ENCODE measurements around the gene FAF1.
"Not testable (repeated sequence)": the region's sequence is repeated elsewhere in the genome, so short reads cannot be mapped to it uniquely, and the experiment has no call there.

Gene FAF1

DNA sequence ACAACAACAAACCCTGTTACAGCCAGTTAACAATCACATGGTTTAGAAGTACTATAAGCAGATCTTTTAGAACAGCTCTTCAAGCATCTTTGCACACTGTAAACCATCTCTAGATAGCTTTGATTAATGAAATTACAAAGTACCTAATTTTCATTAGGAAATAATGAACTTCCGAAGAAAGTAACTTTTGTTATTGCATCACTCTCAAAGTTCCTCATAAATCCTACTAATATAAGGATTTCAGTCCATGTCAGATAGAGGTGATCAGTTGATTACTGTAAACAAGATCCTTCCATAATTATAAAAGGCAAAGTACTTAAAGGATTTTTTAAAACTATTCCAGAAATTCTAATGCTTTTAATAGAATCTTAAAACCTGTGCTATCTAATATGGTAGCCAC, 58.2 kb downstream of the FAF1 start:
- no peak for DNase-seq

DNA sequence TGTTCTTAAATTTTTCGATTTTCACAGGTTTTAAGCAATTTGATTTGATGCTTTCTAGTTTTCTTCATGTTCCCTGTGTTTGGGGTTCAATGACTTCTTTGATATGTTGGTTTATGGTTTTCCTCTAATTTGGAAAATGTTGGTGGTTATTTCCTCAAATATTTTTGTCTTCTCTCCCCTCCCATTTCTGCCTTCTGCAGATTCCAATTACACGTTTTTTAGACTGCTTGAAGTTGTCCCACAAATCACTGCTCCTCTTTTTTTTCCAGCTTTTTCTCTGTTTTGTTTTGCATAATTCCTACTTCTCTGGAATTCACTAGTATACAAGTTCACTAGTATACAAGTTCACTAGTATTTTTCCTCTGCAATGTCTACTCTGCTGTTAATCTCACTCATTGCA, 61.3 kb downstream of the FAF1 start:
- DNase-seq: no peak

DNA sequence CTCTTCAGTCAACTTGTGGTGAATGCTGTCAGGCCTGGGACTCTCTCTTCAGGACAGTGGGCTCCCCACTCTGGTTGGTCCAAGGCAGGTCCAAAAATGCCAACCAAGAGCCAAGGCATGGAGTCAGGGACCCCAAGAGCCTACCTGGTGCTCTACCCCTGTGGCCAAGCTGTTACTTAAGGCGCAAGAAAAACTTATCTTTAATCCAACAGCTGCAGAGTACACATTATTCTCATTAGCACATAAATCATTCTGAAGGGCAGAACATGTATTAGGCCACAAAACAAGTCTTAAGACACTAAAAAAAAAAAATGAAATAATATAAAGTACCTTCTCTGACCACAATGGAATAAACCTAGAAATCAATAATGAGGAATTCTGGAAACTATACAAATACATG, 65.7 kb downstream of the FAF1 start:
- no peak for DNase-seq

DNA sequence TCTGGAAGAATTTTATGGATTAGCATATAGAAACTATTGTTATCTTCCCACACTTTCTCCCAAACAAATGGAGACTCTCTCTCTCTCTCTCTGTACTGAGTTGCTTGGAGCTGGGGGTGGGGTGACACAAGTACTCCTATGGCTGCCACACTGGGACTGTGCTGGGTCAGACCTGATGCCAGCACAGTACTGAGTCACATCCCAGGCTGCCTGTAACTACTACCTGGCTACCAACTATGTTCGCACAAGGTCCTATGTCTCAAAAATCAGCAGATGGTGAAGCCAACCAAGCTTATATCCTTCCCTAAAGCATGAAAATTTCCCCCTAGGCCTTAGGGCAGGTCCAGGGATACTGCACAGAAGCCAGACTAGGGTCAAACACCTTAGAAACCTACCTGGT, 66.6 kb downstream of the FAF1 start:
- no peak for DNase-seq

DNA sequence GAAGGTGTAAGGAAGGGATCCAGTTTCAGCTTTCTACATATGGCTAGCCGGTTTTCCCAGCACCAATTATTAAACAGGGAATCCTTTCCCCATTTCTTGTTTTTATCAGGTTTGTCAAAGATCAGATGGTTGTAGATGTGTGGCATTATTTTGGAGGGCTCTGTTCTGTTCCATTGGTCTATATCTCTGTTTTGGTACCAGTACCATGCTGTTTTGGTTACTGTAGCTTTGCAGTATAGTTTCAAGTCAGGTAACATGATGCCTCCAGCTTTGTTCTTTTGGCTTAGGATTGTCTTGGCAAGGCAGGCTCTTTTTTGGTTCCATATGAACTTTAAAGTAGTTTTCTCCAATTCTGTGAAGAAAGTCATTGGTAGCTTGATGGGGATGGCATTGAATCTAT, 72.5 kb downstream of the FAF1 start:
- not testable (repeated sequence) for DNase-seq

DNA sequence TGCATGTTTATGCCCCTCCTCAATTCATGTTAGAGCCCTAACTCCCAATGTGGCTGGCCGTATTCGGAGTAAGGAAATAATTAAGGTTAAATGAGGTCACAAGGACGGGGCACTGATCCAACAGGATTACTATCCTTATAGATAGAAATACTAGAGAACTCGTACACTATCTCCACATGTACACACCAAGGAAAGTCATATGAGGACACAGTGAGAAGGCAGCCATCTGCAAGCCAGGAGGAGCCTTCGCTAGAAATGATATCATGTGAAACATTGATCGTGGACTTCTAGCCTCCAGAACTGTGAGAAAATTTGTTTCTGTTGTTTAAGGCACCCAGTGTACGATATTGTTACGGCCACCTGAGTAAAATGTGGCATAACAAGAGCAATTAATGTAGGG, 79.7 kb downstream of the FAF1 start:
- DNase-seq: no peak

DNA sequence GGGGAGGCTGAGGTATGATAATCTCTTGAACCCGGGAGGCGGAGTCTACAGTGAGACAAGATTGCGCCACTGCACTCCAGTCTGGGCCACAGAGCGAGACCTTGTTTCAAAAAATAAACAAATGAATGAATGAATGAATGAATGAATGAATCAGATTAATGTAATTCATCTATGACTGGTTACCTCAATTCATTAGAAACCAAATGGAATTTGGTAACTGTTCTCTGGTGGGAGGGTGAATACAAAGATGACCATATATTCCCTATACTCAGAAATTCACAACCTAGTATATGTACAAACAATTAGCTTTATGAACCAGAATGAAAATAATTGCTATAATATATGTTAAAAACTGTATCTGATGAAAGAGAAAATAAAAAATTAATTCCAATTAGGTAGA, 80.9 kb downstream of the FAF1 start:
- DNase-seq: no peak

DNA sequence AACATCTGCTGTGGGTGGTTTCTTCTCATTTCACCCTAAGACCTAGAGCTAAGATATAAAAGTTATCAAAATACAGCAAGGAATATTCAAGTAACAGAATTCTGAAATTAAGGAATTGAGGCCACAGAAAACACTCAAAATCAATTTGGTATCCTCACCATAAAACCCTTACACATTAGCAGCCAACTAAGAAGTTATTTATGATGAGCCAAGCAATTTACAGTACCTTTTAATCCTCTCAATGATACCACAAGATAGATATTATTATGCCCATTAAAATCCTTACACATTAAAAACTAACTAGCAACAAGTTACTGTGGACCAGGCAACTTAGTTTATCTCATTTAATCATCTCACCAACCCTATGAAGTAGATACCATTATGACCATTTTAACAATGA, 81.6 kb downstream of the FAF1 start:
- no peak for DNase-seq

DNA sequence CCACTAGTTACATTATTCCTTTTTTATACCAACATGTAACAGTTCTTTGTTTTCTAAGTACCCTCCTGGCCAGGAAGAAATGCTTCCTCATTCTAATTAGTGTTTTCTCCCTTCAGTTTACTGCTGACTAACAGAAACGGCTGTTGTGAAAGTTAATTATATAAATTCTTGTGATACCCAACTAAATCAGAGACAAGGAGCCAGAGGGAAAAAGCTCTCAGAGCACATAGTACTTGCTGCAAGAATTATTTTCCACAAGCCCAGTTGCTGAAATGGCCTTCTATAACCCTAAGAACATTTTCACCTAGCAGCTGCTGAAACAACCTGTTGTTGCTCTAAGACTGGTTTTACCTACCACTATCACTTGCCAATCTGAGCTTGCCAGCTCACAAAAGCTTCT, 82.4 kb downstream of the FAF1 start:
- DNase-seq: no peak

DNA sequence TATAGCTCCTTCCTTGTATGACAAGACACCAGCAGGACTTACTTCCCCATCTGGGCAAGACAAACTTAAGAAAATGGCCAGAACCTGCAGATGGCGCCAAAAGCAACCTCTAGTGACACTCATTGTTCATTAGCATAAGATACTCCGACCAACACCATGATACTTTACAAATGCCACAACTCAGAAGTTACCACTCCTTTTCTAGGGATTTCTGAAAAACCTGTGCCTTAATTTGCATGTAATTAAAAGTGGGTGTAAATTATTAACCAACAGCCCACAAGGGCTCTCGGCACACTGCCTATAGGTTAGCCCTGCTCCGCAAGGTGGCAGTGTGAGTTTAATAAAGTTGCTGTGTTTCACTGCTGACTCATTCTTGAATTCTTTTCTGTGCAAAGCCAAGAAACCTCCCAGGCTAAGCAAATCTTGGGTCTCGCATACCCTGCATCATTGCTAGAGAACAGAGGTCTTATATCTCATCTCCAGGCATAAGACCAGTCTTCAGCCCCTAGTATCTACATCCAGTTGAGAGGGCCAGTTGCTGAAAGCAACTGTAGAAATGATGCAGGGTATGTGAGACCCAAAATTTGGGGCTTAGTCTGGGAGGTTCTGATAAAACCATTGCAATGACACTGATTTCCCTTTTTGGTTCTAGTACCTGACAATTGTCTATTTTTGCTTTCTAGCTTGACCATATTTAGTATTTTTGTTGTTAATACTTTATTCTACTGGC, 86.4 kb downstream of the FAF1 start:
- DNase-seq: peak; percentile 68

DNA sequence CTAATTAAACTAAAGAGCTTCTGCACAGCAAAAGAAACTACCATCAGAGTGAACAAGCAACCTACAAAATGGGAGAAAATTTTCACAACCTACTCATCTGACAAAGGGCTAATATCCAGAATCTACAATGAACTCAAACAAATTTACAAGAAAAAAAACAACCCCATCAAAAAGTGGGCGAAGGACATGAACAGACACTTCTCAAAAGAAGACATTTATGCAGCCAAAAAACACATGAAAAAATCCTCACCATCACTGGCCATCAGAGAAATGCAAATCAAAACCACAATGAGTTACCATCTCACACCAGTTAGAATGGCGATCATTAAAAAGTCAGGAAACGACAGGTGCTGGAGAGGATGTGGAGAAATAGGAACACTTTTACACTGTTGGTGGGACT, 95.2 kb downstream of the FAF1 start:
- not testable (repeated sequence) for DNase-seq

DNA sequence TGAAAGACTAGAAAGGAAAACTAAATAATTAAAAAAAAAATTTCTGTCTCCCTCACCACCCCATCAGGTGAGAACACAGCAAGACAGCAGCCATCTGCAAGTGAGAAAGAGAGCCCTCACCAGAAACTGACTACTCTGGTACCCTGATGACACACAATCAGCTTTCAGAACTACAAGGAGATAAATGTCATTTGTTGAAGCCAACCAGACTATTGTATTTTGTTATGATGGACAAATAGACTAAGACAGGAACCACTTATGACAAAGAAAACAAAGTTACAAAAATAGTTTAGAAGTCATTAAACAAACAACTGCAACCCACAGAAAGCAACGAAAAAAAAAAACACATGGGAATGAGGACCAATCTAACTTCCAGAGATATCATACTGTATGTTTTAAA, 98.3 kb downstream of the FAF1 start:
- no peak for DNase-seq

DNA sequence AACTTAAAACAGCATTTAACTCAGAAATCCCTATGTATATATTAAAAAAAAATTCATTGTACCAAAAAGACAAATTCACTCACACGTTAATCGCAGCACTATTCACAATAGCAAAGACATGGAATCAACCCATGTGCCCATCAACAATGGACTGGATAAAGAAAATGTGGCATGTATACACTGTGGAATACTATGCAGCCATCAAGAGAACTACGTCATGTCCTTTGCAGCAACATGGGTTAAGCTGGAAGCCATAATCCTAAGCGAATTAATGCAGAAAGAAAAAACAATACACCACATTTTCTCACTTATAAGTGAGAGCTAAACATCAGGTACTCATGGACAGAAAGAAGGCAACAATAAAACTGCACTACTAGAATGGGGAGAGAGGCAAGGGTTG, 99.4 kb downstream of the FAF1 start:
- no peak for DNase-seq

DNA sequence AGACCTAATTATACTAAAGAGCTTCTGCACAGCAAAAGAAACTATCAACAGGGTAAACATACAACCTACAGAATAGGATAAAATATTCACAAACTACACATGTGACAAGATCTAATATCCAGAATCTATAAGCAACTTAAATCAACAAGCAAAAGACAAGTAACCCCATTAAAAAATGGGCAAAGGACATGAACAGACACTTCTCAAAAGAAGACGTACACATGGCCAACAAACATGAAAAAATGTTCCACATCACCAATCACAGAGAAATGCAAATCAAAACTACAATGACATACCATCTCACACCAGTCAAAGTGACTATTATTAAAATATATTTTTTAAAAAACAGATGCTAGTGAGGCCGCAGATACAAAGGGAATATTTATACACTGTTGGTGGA, 99.8 kb downstream of the FAF1 start:
- DNase-seq: no peak

DNA sequence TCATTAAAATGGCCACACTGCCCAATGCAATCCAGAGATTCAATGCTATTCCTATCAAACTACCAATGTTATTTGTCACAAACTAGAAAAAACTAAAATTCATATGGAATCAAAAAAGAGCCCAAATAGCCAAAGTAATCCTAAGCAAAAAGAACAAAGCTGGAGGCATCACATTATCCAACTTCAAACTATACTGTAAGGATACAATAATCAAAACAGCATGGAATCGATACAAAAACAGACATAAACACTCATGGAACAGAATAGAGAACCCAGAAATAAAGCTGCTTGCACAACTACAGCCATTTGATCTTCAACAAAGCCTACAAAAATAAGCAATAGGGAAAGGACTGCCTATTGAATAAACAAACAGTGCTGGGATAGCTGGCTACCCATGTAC, 100.4 kb downstream of the FAF1 start:
- no peak for DNase-seq

DNA sequence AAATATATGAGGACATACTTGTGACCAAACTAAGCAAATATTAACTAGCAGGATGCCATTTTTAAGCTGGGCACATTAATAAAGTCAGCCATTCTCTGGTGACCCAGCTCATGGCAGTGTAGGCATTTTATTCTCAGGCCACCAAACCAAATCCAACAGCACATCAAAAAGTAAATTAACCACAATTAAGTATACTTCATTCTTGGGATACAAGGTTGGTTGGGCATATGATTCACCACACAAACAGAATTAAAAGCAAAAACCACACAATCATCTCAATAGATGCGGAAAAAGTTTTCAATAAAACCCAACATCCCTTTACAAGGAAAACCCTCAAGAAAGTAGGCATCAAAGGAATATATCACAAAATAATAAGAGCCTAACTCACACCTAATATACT, 101.3 kb downstream of the FAF1 start:
- DNase-seq: no peak

DNA sequence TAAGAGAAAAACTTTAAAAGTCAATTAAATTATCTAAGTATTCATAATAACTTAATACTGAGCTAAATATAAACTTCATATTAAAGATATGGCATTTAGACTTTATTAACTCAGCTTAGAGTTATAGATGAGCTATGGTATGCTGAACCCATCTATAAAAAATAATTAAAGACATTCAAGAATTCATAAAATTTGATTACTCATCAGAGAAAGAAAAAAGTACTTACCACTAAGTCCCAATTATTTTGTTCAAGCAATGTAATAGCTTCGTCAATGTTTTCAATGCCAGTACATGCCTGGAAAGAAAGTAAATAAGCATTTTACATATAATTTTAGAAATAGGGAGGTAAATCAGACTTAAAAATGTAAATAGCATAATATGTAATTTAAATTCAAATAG, 102.4 kb downstream of the FAF1 start:
- DNase-seq: no peak

DNA sequence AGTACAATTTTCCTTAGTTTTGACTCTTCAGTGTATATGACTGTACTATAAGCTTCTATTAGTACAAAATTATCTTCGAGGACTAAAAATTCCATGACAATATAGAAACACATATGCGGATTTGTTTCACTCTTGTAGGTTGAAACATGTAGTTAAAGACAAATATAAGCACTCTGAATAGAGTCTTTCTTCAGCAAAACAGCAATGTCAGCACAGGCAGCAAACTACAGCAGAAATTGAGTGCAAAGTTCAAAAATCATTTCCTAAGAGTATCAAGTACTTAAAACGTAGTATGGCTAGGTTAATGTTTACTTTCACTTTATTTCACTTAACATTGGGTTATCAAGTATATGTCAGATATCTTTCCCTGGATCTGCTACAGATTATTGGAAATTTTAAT, 106.7 kb downstream of the FAF1 start:
- DNase-seq: no peak

DNA sequence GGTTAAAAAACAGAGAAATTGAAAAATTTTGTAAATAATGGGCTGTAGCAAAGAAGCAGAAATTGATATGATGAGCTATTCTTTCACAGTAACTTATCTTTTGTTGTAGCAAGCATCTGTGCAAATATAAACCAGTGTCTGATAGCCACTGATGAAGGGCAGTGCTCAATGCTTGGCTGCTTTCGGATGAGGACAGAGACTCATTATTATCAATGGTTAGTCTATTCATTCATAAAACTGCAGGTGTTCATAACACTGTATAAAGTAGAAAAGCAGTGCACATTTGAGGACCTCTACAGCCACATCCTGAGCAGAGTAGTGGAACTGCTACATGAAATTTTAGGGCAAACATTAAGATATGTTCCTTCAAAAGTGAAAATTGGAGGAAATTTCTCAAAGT, 107.2 kb downstream of the FAF1 start:
- DNase-seq: no peak

DNA sequence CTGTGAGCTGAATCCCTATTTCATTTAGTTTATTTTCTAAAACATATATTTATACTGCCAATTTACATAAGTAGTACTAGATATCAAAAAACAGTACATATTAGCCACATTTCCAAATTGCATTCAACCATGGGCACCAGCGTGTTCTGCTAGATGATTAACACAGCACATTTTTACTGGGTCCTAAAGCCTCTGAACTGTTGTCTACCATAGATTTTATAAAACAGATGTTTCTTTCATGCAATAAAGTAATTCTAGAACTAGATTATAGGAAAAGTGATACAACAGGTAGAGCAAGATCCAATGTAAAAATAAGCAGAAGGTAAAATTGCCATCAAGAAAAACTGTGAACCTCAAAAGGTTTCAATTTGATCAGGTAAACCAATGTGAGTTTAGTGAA, 108.6 kb downstream of the FAF1 start:
- no peak for DNase-seq

DNA sequence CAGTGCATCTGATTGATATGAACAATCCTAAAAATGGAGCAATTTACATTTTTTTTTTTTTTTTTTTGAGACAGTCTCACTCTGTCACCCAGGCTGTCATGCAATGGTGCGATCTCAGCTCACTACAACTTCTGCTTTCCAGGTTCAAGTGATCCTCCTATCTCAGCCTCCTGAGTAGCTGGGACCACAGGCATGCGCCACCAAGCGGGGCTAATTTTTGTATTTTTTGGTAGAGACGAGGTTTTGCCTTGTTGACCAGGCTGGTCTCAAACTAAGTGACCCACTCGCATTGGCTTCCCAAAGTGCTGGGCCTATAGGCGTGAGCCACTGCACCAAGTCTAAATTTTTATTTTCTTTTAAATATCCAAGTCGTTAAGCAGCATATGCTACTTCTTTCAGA, 109.0 kb downstream of the FAF1 start:
- no peak for DNase-seq

DNA sequence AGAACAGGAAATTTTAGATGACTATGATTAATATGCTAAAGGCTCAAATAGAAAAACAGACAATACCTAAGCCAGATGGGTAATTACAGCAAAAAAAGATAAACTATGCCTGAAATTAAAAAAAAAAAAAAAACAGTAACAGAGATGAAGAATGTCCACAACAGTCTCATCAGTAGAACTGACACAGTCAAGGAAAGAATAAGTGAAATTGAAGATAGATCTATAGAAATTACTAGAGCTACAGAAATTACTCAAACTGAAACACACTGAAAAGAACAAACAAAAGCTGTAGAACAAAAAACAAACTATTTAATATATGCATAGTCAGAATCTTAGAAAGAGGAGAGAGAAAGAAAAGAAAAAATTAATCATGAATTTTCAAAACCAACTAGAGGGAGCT, 112.8 kb downstream of the FAF1 start:
- no peak for DNase-seq

DNA sequence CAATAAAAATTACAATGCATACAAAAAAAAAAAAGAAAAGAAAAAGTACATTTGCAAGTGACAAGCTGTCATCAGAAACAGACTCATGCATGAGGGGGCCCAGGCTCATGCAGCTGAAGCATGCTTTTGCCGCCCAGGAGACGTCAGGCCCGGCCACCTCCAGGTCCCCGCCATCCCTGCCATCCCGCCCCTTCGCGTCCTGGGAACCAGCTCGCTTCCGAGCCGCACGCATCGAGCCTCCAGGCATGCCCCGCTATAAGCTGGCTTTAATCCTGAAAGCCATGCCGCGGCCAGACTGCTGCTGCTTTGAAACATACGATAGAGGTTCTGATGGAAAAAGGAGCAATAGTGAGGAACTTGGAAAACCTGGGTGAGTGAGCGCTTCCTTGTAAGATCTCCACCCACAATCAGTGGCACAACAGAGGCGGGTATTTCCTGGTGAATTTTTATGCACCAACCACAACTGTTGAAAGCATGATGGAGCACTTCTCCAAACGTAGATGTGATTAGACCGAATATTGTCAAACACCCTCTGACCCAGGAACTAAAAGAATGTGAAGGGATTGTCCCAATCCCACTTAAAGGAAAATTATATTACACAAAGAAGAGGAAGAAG, 113.7 kb downstream of the FAF1 start:
- DNase-seq: no peak

DNA sequence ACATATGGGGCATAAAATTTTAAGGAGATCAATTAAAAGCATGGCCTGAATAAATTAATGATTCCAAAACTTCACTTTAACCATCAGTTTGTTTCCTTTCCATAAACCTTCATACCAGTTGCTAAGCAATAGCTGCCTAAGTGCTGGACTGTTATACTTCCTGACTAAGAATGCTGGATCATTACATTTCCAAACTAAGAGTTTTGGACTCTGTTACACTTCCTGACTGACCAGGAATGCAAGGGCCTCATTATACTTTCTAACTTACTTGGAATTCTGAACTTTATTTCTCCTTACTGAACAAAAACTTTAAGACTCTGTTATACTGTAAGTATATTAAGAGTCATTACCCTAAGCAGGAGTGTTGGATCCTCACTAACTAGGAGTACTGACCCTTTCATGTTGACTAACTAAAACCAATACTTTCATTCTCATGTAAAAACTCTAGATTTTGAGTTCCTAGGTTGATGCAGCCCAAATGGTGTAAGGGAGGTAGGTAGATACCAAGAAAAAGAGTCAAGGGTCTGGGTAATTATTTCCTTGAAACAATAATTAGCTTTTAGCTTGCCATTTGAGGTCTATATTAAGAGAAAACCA, 118.2 kb downstream of the FAF1 start:
- no peak for DNase-seq

DNA sequence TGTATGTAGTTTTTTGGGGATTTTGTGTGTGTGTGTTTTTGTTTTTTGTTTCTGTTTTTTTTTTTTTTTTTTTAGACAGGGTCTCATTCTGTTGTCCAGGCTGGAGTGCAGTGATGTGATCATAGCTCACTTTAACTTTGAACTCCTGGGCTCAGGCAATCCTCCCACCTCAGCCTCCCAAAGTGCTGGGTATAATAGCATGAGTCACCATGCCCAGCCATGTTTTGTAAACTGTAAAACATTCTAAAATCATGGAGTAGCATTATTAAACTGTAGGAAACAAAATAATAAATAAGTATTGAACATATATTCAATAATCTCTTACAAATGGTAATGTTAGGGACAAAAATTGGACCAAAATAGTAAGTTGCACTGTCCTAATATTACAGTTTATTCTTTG, 124.0 kb downstream of the FAF1 start:
- DNase-seq: no peak

All from activated CD4-positive, alpha-beta T cell treated with anti-CD3 and anti-CD28 coated beads, Interleukin-2, amount 50 U/mL, for 16 hours (primary cell).